ENCODE data around the gene RASGRF2.

- TF ChIP-seq EZH2phosphoT487 (IDR thresholded peaks at IDR 0.05; ENCODE audit: insufficient read depth, low read depth) (no peak), EZH2 (IDR thresholded peaks at IDR 0.05; ENCODE audit: insufficient read depth, poor library complexity, severe bottlenecking) (no peak)
Measured at GRCh38 chr5:81242906-81243436, 282.8 kb downstream of the RASGRF2 start.

All from GM23248 (cell line).